ENCODE measurements around the gene ONECUT3. TPM values are rescaled to one million over a fixed set of nuclear protein-coding genes. Genes with fewer than 3 reads are reported as not detected.

ONECUT3 gene
- total RNA-seq, 8 experiments from 2014 or later = 0.11 to 3.7 (median 0.35) TPM; not detected in 1

Other genes with a start within 250 kb of the ONECUT3 start
- gene ADAMTSL5, start 240.5 kb upstream of the ONECUT3 start, total RNA-seq = 1 to 10 TPM in 4 of 8 experiments, under 1 TPM in 3, not detected in 1; 0.09 to 8.2 (median 1.5) TPM
- under 1 TPM in 6 of 8 experiments, not detected in 2; 0.27 to 0.45 (median 0.29) TPM for gene PLK5, start 229.4 kb upstream of the ONECUT3 start, total RNA-seq
- 10 to 100 TPM in 6 of 8 experiments, 1 to 10 TPM in 2; 3.2 to 46.9 (median 18.1) TPM for gene MEX3D, start 185.2 kb upstream of the ONECUT3 start, total RNA-seq
- gene MBD3, start 160.6 kb upstream of the ONECUT3 start, total RNA-seq = 100 to 1,000 TPM in 2 of 8 experiments, 10 to 100 TPM in 6; 37.0 to 114 (median 54.7) TPM
- 100 to 1,000 TPM in 7 of 8 experiments, 10 to 100 TPM in 1; 92.4 to 219 (median 112) TPM for gene UQCR11, start 148.0 kb upstream of the ONECUT3 start, total RNA-seq
- 100 to 1,000 TPM in 1 of 8 experiments, 10 to 100 TPM in 7; 25.2 to 106 (median 44.9) TPM for gene TCF3, start 100.9 kb upstream of the ONECUT3 start, total RNA-seq
- 1 to 10 TPM in 1 of 8 experiments, under 1 TPM in 7; 0.32 to 2.3 (median 0.78) TPM for gene ATP8B3, start 58.8 kb downstream of the ONECUT3 start, total RNA-seq
- 10 to 100 TPM in 4 of 8 experiments, 1 to 10 TPM in 4; 6.3 to 20.9 (median 11.1) TPM for gene REXO1, start 95.0 kb downstream of the ONECUT3 start, total RNA-seq
- gene KLF16, start 110.1 kb downstream of the ONECUT3 start, total RNA-seq = 10 to 100 TPM in 2 of 8 experiments, 1 to 10 TPM in 6; 2.7 to 18.6 (median 4.6) TPM
- gene ABHD17A, start 132.0 kb downstream of the ONECUT3 start, total RNA-seq = 10 to 100 TPM; 30.4 to 42.3 (median 37.2) TPM
- gene ADAT3, start 151.9 kb downstream of the ONECUT3 start, total RNA-seq = 1 to 10 TPM in 5 of 8 experiments, under 1 TPM in 3; 0.50 to 3.8 (median 2.1) TPM
- gene SCAMP4, start 151.9 kb downstream of the ONECUT3 start, total RNA-seq = 10 to 100 TPM in 7 of 8 experiments, 1 to 10 TPM in 1; 8.4 to 47.8 (median 24.1) TPM
- gene CSNK1G2, start 187.7 kb downstream of the ONECUT3 start, total RNA-seq = 10 to 100 TPM; 25.6 to 68.4 (median 49.8) TPM

All from motor neuron (in vitro differentiated cells).